Measurements from ENCODE around the gene POU4F1. TPM values are rescaled to one million over a fixed set of nuclear protein-coding genes. Genes with fewer than 3 reads are reported as not detected.
"Not testable (repeated sequence)": the region's sequence is repeated elsewhere in the genome, so short reads cannot be mapped to it uniquely, and the experiment has no call there.

POU4F1 gene
- total RNA-seq: under 1 TPM; 0.11 to 0.25 TPM

DNA sequence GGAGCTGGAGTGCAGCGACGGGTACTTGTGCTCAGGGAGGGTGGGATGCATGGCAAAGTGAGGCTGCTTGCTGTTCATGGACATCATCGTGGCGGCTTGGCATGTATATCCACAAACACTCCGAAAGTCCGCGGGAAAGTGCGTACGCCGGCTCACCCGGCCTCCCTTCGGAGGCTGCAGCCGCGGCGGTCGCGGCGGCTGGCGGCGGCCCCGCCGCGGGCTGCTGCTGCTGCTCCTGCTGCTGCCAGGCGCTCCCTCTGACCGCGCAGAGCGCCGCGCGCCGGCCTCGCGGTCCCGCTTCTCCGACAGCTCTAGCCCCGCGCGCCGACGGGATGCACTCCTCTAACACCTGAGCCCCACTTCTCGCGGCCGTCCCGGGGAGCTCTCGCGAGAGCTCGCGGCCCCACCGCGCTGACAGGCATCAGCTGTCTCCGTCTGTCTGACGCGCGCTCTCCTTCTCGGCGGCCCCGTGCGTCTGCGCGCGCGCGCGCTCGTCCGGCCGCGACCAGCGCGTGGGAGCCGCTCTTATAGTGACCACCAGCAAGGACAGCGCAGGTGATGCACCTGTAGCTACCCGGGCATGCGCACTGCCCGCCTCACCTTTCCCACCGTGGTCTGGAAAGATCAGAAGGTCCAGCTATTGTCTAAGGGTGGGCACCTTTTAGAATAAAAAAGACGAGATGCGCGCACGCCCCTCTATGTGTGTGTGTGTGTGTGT, at the start of gene POU4F1:
Gene POU4F1, minus strand, starts transcription at position 313 of the 718 bp plus-strand sequence. Its CDS starts 226 bp downstream, at position 87.
- Mint-ChIP-seq H3K9me3 (no peaks in the 10 kb centered on the region), H3K27ac (peak within 1 kb of the TSS in 1 of 2 donors; percentile 87), H3K36me3 (peaks cover 6 to 35% of the 10 kb centered on the region in 2 donors)
- DNase-seq (ENCODE audit: low spot score in 2 of 2) (peak in 1 of 2 donors; percentile 65), ATAC-seq (peak; percentile 87 to 88)

DNA sequence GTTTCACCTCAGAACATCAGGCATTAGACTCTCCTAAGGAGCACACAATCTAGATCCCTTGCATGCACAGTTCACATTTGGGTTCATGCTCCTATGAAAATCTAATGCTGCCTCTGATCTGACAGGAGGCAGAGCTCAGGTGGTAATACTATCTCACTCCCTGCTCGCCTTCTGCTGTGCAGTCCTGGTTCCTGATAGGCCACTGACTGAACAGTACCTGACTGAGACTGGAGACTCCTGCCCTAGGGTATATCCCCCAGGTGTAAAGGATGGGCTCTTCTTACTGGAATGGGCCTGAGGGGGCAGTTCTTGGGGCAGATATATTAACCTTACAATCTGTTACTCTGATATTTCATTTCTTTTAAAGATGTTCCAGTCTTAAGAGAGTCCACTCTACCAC, 49.3 kb upstream of the POU4F1 start:
- H3K9me3 Mint-ChIP-seq: no peaks in the 10 kb centered on the region

DNA sequence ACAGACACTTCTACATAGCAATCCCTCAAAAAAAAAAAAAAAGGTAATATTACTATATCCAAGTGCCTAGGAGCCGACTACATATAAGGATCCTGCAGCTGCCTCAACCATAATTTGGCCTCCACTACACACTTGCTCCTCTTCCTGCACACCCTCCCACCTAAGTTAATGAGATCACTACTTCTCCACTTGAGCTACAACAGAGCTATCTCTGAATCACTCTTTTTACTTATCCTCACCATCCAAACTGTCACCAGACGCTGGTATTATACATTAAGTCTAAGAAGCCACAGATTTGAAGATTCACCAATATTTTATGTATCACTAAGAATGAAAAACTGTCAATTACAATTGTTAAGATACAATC, 47.3 kb upstream of the POU4F1 start:
- DNase-seq (ENCODE audit: low spot score in 2 of 2) (no peak), ATAC-seq (peak in 1 of 2 donors; percentile 40)
- no peaks in the 10 kb centered on the region for H3K9me3 Mint-ChIP-seq
- H3K36me3 Mint-ChIP-seq: peaks cover under 1 to 10% of the 10 kb centered on the region in 2 donors
- H3K27ac Mint-ChIP-seq: no peak overlapping the region

More for the DNA sequence above, 49.3 kb upstream of the POU4F1 start:
- ATAC-seq: no peak
- no peak for DNase-seq (ENCODE audit: low spot score in 2 of 2)
- H3K36me3 Mint-ChIP-seq: peaks cover 6 to 15% of the 10 kb centered on the region in 2 donors
- H3K27ac Mint-ChIP-seq: no peak overlapping the region

GRCh38 chr13:78649997-78650716, 46.8 kb upstream of the POU4F1 start:
- DNase-seq (ENCODE audit: low spot score in 2 of 2): no peak
- H3K36me3 Mint-ChIP-seq: peaks cover 0 to 5% of the 10 kb centered on the region in 2 donors
- H3K9me3 Mint-ChIP-seq: no peaks in the 10 kb centered on the region
- no peak for ATAC-seq
- no peak overlapping the region for H3K27ac Mint-ChIP-seq

DNA sequence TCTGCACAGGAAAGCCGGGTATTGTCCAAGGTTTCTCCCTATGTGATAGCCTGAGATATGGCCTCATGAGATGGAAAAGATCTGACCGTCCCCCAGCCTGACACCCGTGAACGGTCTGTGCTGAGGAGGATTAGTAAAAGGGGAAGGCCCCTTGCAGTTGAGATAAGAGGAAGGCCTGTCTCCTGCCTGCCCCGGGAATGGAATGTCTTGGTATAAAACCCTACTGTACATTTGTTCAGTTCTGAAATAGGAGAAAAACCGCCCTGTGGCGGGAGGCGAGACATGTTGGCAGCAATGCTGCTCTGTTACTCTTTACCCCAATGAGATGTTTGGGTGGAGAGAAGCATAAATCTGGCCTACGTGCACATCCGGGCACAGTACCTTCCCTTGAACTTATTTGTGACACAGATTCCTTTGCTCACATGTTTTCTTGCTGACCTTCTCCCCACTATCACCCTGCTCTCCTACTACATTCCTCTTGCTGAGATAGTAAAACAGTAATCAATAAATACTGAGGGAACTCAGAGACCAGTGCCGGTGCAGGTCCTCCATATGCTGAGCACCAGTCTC, 43.8 kb upstream of the POU4F1 start:
- not testable (repeated sequence) for H3K9me3 Mint-ChIP-seq; H3K27ac Mint-ChIP-seq; DNase-seq (ENCODE audit: low spot score in 2 of 2); ATAC-seq
- peaks cover 8 to 12% of the 10 kb centered on the region in 2 donors for H3K36me3 Mint-ChIP-seq

DNA sequence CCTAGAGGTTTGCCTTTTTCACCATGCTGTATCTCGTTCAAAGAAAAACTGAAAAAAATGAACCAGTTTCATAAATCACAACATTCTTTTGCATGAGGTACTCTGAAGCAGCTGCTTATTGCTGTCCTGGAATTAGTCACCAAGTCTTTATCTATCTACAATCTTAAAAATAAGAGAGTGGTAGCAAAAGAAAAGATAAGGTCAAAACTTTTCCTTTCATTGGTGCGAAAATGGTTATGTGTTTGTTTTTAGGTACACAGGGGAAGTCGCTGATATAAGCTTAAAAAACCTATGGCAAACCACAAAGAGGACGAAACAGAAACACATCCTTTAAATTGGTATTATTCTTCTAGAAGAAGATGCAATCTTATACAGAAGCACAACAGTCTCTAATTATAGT, 34.9 kb upstream of the POU4F1 start:
- Mint-ChIP-seq H3K27ac (no peak overlapping the region), H3K9me3 (no peaks in the 10 kb centered on the region), H3K36me3 (peaks cover 45 to 50% of the 10 kb centered on the region in 2 donors)
- ATAC-seq (no peak), DNase-seq (ENCODE audit: low spot score in 2 of 2) (no peak)

DNA sequence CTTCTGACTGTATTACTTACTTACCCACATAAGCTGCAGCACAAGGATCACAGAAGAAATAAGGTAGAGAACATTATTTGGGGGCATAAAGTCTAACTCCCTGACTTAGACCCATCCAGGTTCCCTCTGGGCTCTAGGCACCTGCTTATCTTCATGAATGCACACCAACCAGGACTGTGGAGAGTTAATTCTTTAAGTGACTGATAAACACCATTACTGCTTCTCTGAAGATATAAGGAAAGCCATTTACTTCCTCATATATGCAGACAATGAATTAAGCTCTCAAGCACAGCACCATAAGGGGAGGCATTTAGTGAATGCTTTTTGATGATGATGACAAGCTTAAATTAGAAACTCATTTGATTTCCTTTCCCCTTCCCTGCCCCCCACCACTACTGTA, 33.1 kb upstream of the POU4F1 start:
- Mint-ChIP-seq H3K9me3 (no peaks in the 10 kb centered on the region), H3K36me3 (peaks cover 53% of the 10 kb centered on the region in 2 donors), H3K27ac (no peak overlapping the region)
- ATAC-seq (no peak), DNase-seq (ENCODE audit: low spot score in 2 of 2) (no peak)

GRCh38 chr13:78632996-78633395, 29.6 kb upstream of the POU4F1 start:
- no peak overlapping the region for H3K27ac Mint-ChIP-seq
- peaks cover 56 to 65% of the 10 kb centered on the region in 2 donors for H3K36me3 Mint-ChIP-seq
- DNase-seq (ENCODE audit: low spot score in 2 of 2) (no peak), ATAC-seq (no peak)
- H3K9me3 Mint-ChIP-seq: no peaks in the 10 kb centered on the region

GRCh38 chr13:78631077-78631476, 27.7 kb upstream of the POU4F1 start:
- Mint-ChIP-seq H3K27ac (no peak overlapping the region), H3K36me3 (peaks cover 49 to 62% of the 10 kb centered on the region in 2 donors), H3K9me3 (no peaks in the 10 kb centered on the region)
- ATAC-seq: no peak
- no peak for DNase-seq (ENCODE audit: low spot score in 2 of 2)

- peaks cover 54 to 66% of the 10 kb centered on the region in 2 donors for H3K36me3 Mint-ChIP-seq
- DNase-seq (ENCODE audit: low spot score in 2 of 2) (no peak), ATAC-seq (no peak)
- H3K27ac Mint-ChIP-seq: no peak overlapping the region
- no peaks in the 10 kb centered on the region for H3K9me3 Mint-ChIP-seq
Observed at GRCh38 chr13:78630511-78630910, 27.2 kb upstream of the POU4F1 start.

DNA sequence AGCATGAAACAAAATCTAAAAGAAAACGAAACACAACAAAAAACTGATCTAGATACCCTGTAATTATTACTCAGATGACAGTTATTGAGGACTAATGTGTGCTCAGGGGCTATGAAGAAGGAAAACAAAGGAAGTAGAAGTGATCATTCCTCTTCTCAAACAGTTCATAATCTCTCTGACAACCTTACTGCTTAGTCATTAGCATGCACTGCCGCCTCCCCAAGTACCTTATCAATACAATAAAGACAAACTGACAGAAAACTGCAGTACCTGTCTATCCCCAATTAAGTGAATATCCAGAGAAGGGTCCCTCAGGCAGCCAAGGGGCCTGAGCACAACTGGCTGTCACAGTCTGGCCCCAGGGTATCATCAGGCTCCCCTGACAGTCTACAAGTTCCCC, 22.0 kb upstream of the POU4F1 start:
- peak overlapping the region in 1 of 2 donors; percentile 22 for H3K27ac Mint-ChIP-seq
- H3K36me3 Mint-ChIP-seq: peaks cover 37 to 44% of the 10 kb centered on the region in 2 donors
- no peak for DNase-seq (ENCODE audit: low spot score in 2 of 2)

GRCh38 chr13:78623132-78623531, 19.8 kb upstream of the POU4F1 start:
- Mint-ChIP-seq H3K27ac (no peak overlapping the region), H3K36me3 (peaks cover 30 to 38% of the 10 kb centered on the region in 2 donors), H3K9me3 (no peaks in the 10 kb centered on the region)
- ATAC-seq (no peak), DNase-seq (ENCODE audit: low spot score in 2 of 2) (no peak)

More for the DNA sequence above, 22.0 kb upstream of the POU4F1 start:
- no peaks in the 10 kb centered on the region for H3K9me3 Mint-ChIP-seq
- no peak for ATAC-seq

DNA sequence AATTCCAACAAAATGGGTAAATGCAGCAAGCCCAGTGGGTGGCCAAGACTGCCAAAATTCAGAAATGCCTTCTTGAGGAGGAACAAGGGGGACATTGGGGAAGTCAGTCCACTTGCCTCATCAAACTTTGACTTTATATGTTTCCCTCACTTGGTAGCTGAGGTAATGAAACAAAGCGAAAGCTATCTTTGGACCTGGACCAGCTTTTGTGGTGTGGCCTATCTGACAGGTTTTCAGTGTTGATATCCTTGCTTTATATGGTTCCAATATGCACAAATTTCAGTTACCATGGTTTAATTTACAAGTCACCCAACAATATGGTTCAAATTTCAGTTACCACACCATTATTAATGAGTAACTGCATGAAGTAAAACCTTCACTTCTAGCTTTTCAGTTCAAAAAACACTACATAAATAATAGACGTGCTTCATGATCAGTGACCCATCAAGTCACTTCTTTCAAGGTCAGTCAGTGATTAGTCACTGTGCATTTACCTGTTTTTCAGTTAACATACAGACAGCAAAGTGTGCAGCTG, 17.7 kb upstream of the POU4F1 start:
- H3K9me3 Mint-ChIP-seq: no peaks in the 10 kb centered on the region
- no peak for ATAC-seq
- no peak for DNase-seq (ENCODE audit: low spot score in 2 of 2)
- H3K36me3 Mint-ChIP-seq: peaks cover 38 to 44% of the 10 kb centered on the region in 2 donors
- H3K27ac Mint-ChIP-seq: no peak overlapping the region

- DNase-seq (ENCODE audit: low spot score in 2 of 2): no peak
- peaks cover 0 to 5% of the 10 kb centered on the region in 2 donors for H3K9me3 Mint-ChIP-seq
- H3K27ac Mint-ChIP-seq: no peak overlapping the region
- peaks cover 44 to 48% of the 10 kb centered on the region in 2 donors for H3K36me3 Mint-ChIP-seq
- no peak for ATAC-seq
Observed at GRCh38 chr13:78618411-78618810, 15.1 kb upstream of the POU4F1 start.

- DNase-seq (ENCODE audit: low spot score in 2 of 2): no peak
- no peak for ATAC-seq
- H3K9me3 Mint-ChIP-seq: peaks cover 0 to 5% of the 10 kb centered on the region in 2 donors
- peaks cover 18 to 24% of the 10 kb centered on the region in 2 donors for H3K36me3 Mint-ChIP-seq
- no peak overlapping the region for H3K27ac Mint-ChIP-seq
Observed at GRCh38 chr13:78611040-78611439, 7.7 kb upstream of the POU4F1 start.

DNA sequence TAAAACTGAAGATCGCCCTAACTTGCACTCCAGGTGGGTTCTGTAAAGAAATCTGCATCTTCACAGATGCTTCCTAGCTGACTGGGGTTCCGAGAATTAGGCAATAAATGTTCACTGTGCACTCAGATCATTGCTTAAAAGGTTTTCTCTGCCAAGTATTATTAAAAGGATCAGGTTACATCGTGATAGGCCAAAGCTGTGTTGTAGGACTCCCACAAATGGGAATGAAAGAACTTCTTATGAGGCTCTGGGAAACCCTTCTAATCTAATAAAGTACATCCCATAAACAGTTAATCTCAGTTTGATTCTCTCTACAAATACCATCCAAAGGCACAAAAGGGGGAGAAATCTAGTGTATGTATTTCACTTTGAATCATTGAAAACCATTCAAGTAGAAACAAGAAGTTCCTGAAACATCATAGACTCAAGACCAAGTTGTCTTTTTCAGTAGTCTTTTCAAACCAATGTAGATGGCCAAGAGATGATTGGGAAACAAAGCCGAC, 7.1 kb upstream of the POU4F1 start:
- no peak for ATAC-seq
- H3K27ac Mint-ChIP-seq: no peak overlapping the region
- H3K9me3 Mint-ChIP-seq: peaks cover 0 to 5% of the 10 kb centered on the region in 2 donors
- no peak for DNase-seq (ENCODE audit: low spot score in 2 of 2)
- H3K36me3 Mint-ChIP-seq: peaks cover 12 to 18% of the 10 kb centered on the region in 2 donors

Data from activated naive CD4-positive, alpha-beta T cell treated with anti-CD3 and anti-CD28 coated beads, Interleukin-2, amount 50 U/mL, for 72 hours (primary cell).